SH-SY5Y (cell line): ENCODE results near the gene LCN10.

ENCODE experiments used
- GATA2 ChIP-seq: IDR thresholded peaks from 2 replicates; pipeline ENCODE4 v1.6.1; 2011; ENCODE audit warnings: mild to moderate bottlenecking, low read depth, low read length
- GATA3 ChIP-seq: IDR thresholded peaks from 2 replicates; pipeline ENCODE4 v1.6.1; 2011; ENCODE audit warnings: low read depth, mild to moderate bottlenecking, low read length, moderate library complexity

DNA sequence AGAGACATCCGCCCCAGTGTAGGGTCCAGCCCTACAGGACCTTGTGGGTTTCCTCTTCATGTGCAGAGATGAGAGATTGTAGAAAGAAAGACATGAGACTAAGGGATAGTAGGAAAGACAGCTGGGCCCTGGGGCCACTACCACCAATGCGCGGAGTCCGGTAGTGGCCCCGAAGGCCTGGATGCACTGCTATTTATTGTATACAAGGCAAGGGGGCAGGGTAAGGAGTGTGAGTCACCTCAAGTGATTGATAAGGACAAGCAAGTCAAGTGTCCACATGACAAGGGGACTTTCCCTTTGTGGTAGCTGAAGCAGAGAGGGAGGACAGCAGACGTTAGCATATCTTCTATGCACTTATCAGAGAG lies 42.2 kb upstream of the LCN10 start:
- TF ChIP-seq GATA2 (no peak), GATA3 (no peak)
